ENCODE results near the gene EMP1. TPM values are rescaled to one million over a fixed set of nuclear protein-coding genes. Genes with fewer than 3 reads are reported as not detected.

EMP1 gene
- total and polyA plus RNA-seq, 9 of the 15 experiments (the other 6 are each of a cell fraction or from before 2014, with no cell fraction given): 0.10 to 0.60 TPM; not detected in 7

- TF ChIP-seq ETV1 (tag; conservative IDR thresholded peaks at IDR 0.05; ENCODE audit: low read depth): no peak
- TF ChIP-seq MEF2D (tag; conservative IDR thresholded peaks at IDR 0.05; ENCODE audit: low read depth): no peak
- TF ChIP-seq C11orf30 (IDR thresholded peaks at IDR 0.05; ENCODE audit: low read depth): no peak
- no peak for TF ChIP-seq CC2D1A (IDR thresholded peaks at IDR 0.05)
- TF ChIP-seq HMBOX1 (IDR thresholded peaks at IDR 0.05): no peak
- TF ChIP-seq FUS (optimal IDR thresholded peaks at IDR 0.05; ENCODE audit: low read depth, low read length): no peak
- no peak for TF ChIP-seq ZNF398 (CRISPR knock-in tag; IDR thresholded peaks at IDR 0.05)
- no peak for TF ChIP-seq TCF7L2 (IDR thresholded peaks at IDR 0.05; ENCODE audit: low read depth, low read length)
Measured at GRCh38 chr12:13153180-13153579, 43.3 kb upstream of the EMP1 start (continued).

- 0% methylated on average over 3 of the region's 3 CpGs for WGBS (ENCODE audit: insufficient coverage, low coverage, missing lambda C conversion rate)
- Histone ChIP-seq H3K4me3 (no peak overlapping the region), H2AFZ (ENCODE audit: low read depth, low read length) (no peak overlapping the region), H3K9me1 (ENCODE audit: control insufficient read depth, insufficient read depth, low read length) (no peaks in the 10 kb centered on the region), H3K4me1 (replicated peaks in 1 of 2; ENCODE audit: control insufficient read depth in 2 of 2, insufficient read depth in 2 of 2, low read length in 2 of 2) (no peaks in the 10 kb centered on the region), H3K27me3 (ENCODE audit: control insufficient read depth in 2 of 2, insufficient read depth in 2 of 2, low read length in 2 of 2) (no peaks in the 10 kb centered on the region), H3K9ac (ENCODE audit: insufficient read depth in 1 of 2, low read depth in 2 of 2, low read length in 2 of 2) (no peak overlapping the region), H3K4me2 (ENCODE audit: insufficient read depth, low read length) (no peak overlapping the region), H3K79me2 (ENCODE audit: control insufficient read depth, insufficient read depth, low read length) (no peaks in the 10 kb centered on the region), H4K20me1 (replicated peaks; ENCODE audit: control insufficient read depth, insufficient read depth, low read length) (no peaks in the 10 kb centered on the region), H3K9me3 (replicated peaks; ENCODE audit: control insufficient read depth, insufficient read depth, low read depth, low read length) (no peaks in the 10 kb centered on the region), H3K27ac (ENCODE audit: extremely low read depth, low read depth, low read length) (no peak overlapping the region), H3K36me3 (ENCODE audit: control insufficient read depth, insufficient read depth, low read length) (no peaks in the 10 kb centered on the region)
- POLR2A ChIA-PET: no interaction called here
- FAIRE-seq: no peak
- no TSS peak for BruUV-seq (replicated peaks)
- CTCF ChIA-PET (ENCODE audit: low intra/inter-chr PET ratio): no interaction called here
- in situ Hi-C loops (cut with MboI) (no loop called here), intact Hi-C loops (cut with micrococcal nuclease) (no loop called here)
- ATAC-seq: no peak
- no peak for DNase-seq (ENCODE audit: extremely low read depth in 1 of 4, low spot score in 3 of 4)
- TF ChIP-seq RFX1 (IDR thresholded peaks at IDR 0.05) (no peak), TEAD4 (IDR thresholded peaks at IDR 0.05; ENCODE audit: low read length) (no peak), TEAD4 (CRISPR knock-in tag; IDR thresholded peaks at IDR 0.05; ENCODE audit: borderline replicate concordance) (no peak), ZNF23 (CRISPR knock-in tag; IDR thresholded peaks at IDR 0.05) (no peak), ZNF764 (CRISPR knock-in tag; IDR thresholded peaks at IDR 0.05; ENCODE audit: low read depth) (no peak), SRSF9 (IDR thresholded peaks at IDR 0.05; ENCODE audit: borderline replicate concordance, low read depth, low read length) (no peak), GATAD2A (IDR thresholded peaks at IDR 0.05) (no peak), NKRF (IDR thresholded peaks at IDR 0.05; ENCODE audit: borderline replicate concordance) (no peak), ZNF12 (CRISPR knock-in tag; IDR thresholded peaks at IDR 0.05) (no peak), HNRNPK (IDR thresholded peaks at IDR 0.05; ENCODE audit: low read depth, low read length, poor library complexity, severe bottlenecking) (no peak), PHB2 (IDR thresholded peaks at IDR 0.05; ENCODE audit: low read depth) (no peak)
Measured at GRCh38 chr12:13154027-13154538, 42.4 kb upstream of the EMP1 start.
